Measurements from ENCODE around the gene GNG11.

GNG11 gene

DNA sequence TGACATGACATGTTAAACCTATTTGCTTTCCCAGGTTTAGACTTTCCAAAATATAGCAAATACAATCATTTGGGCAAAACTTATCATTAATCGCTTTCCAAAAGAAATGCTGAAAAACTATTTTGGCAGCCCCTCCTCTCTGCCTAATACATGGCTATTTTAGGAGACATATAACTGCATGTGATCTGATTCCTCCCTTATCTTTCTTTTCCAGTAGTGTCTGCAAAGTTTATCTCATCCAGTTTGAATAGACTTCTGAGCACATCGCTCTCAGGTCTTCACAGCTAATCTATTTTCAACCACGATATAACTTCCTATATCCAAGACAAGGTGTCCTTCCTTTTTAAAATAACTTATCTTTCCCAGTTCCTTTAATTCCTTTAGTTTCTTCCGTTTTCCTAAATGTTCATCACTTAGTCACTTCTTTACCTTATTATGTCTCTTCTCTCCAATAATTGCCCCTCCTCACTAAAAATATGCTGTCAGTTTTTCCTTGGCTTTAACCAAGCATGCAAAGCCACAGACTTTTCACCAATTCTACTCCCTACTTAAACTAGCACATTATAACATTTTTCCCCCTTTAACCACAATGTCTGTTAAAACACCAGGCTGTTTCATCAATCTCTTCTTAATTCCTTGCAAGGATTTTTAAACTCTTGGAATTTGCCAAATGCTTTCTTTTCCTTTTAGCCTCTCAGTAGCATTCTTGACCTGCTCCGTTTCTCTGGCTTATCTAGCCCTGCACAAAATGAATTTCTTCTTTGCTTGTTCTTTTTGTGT, 24.4 kb downstream of the GNG11 start:
- H3K27me3 ChIP-seq (ENCODE audit: control insufficient read depth in 3 of 3, insufficient read depth in 3 of 3, low read depth in 1 of 3, low read length in 3 of 3): no peaks in the 10 kb centered on the region
- H3K23ac ChIP-seq (ENCODE audit: low read depth, low read length, poor library complexity): no peak overlapping the region
- H4K8ac ChIP-seq (ENCODE audit: low read depth, low read length): no peak overlapping the region
- 100% methylated on average over 1 of the region's 5 CpGs; no CpG with 5 or more reads in 1 of the 2 donors for WGBS, 2 donors (ENCODE audit: extremely low coverage in 2 of 2, insufficient read length in 2 of 2, insufficient replicate concordance in 1 of 2)
- no peak overlapping the region for H2BK5ac ChIP-seq (ENCODE audit: low read length)
- H3K14ac ChIP-seq (ENCODE audit: low read length): no peak overlapping the region
- H2BK120ac ChIP-seq (ENCODE audit: low read depth, low read length): no peak overlapping the region
- H3K9me3 ChIP-seq (replicated peaks in 1 of 2; ENCODE audit: control insufficient read depth in 2 of 2, insufficient read depth in 1 of 2, low read depth in 1 of 2, low read length in 2 of 2): no peaks in the 10 kb centered on the region
- H3K4me2 ChIP-seq (ENCODE audit: insufficient read depth, low read length, poor library complexity, severe bottlenecking): no peak overlapping the region
- no peak overlapping the region for H3K27ac ChIP-seq (replicated peaks; ENCODE audit: low read length)
- no peak for DNase-seq (ENCODE audit: low spot score)
- no peak overlapping the region for H2BK12ac ChIP-seq (ENCODE audit: low read length)
- no peak overlapping the region for H3K18ac ChIP-seq (ENCODE audit: low read length)
- H3K4me3 ChIP-seq (ENCODE audit: low read length in 2 of 2): no peak overlapping the region
- H3K79me1 ChIP-seq (ENCODE audit: low read depth, low read length): no peaks in the 10 kb centered on the region
- no peak overlapping the region for H4K91ac ChIP-seq (ENCODE audit: low read depth, low read length, poor library complexity)
- no peak overlapping the region for H2AFZ ChIP-seq (ENCODE audit: low read length)
- no peaks in the 10 kb centered on the region for H3K36me3 ChIP-seq (replicated peaks in 1 of 2; ENCODE audit: control insufficient read depth in 2 of 2, insufficient read depth in 2 of 2, low read length in 2 of 2)
- no peak overlapping the region for H2BK15ac ChIP-seq (ENCODE audit: low read length)
- H3K9ac ChIP-seq (ENCODE audit: low read depth, low read length, poor library complexity): no peak overlapping the region
- H3K4ac ChIP-seq (ENCODE audit: low read length): no peak overlapping the region
- H2AK5ac ChIP-seq (ENCODE audit: low read depth, low read length): no peak overlapping the region
- H3K4me1 ChIP-seq (ENCODE audit: control insufficient read depth in 2 of 2, insufficient read depth in 1 of 2, low read depth in 1 of 2, low read length in 2 of 2): no peaks in the 10 kb centered on the region

DNA sequence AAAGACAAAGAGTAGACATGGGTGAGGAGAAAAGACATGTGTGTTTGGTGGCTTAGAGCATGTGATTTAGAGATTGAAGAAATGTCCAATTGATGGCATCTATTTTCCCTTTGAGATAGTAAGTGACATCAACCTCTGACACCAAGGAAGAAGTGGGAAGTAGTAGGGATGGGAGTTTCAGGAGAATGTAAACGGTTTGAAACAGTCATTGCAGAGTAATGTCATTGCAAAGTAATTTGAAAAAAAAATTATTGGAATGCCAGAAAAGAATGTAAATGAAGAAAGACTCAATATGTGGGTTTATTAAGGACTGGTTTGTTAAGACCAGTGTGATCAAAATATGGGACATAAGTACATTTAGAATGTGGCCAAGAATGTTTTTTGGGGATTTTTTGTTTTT, 26.6 kb downstream of the GNG11 start:
- Histone ChIP-seq H3K9ac (ENCODE audit: low read depth, low read length, poor library complexity) (no peak overlapping the region), H2BK15ac (ENCODE audit: low read length) (no peak overlapping the region), H3K9me3 (replicated peaks in 1 of 2; ENCODE audit: control insufficient read depth in 2 of 2, insufficient read depth in 1 of 2, low read depth in 1 of 2, low read length in 2 of 2) (no peaks in the 10 kb centered on the region), H4K91ac (ENCODE audit: low read depth, low read length, poor library complexity) (no peak overlapping the region), H3K36me3 (replicated peaks in 1 of 2; ENCODE audit: control insufficient read depth in 2 of 2, insufficient read depth in 2 of 2, low read length in 2 of 2) (no peaks in the 10 kb centered on the region), H3K4me1 (ENCODE audit: control insufficient read depth in 2 of 2, insufficient read depth in 1 of 2, low read depth in 1 of 2, low read length in 2 of 2) (no peaks in the 10 kb centered on the region), H2BK120ac (ENCODE audit: low read depth, low read length) (no peak overlapping the region), H2AFZ (ENCODE audit: low read length) (no peak overlapping the region), H2AK5ac (ENCODE audit: low read depth, low read length) (no peak overlapping the region), H2BK5ac (ENCODE audit: low read length) (no peak overlapping the region), H3K18ac (ENCODE audit: low read length) (no peak overlapping the region), H3K4me2 (ENCODE audit: insufficient read depth, low read length, poor library complexity, severe bottlenecking) (no peak overlapping the region), H3K23ac (ENCODE audit: low read depth, low read length, poor library complexity) (no peak overlapping the region), H3K4me3 (ENCODE audit: low read length in 2 of 2) (no peak overlapping the region), H4K8ac (ENCODE audit: low read depth, low read length) (no peak overlapping the region), H3K79me1 (ENCODE audit: low read depth, low read length) (no peaks in the 10 kb centered on the region), H3K14ac (ENCODE audit: low read length) (no peak overlapping the region), H3K27me3 (ENCODE audit: control insufficient read depth in 3 of 3, insufficient read depth in 3 of 3, low read depth in 1 of 3, low read length in 3 of 3) (no peaks in the 10 kb centered on the region), H2BK12ac (ENCODE audit: low read length) (no peak overlapping the region), H3K27ac (replicated peaks; ENCODE audit: low read length) (no peak overlapping the region), H3K4ac (ENCODE audit: low read length) (no peak overlapping the region)
- no CpG with 5 or more reads among the region's 1 CpG for WGBS, 2 donors (ENCODE audit: extremely low coverage in 2 of 2, insufficient read length in 2 of 2, insufficient replicate concordance in 1 of 2)
- DNase-seq (ENCODE audit: low spot score): no peak

DNA sequence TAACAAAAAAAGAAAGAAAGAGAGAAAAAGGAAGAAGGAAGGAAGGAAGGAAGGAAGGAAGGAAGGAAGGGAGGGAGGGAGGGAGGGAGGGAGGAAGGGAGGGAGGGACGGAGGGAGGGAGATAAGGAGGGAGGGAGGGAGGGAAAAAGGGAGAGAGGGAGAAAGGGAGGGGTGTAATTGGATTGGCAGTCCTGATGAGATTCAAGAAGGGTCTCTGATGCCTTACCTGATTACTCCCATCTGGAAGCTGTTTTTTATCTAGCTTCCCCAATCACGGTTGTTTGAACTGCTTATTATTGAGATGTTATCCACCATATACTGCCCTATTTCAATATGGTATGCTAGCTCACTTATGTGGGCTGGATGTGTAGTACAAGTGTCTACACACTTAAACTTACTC, 27.3 kb downstream of the GNG11 start:
- Histone ChIP-seq H2AFZ (ENCODE audit: low read length) (no peak overlapping the region), H3K4me2 (ENCODE audit: insufficient read depth, low read length, poor library complexity, severe bottlenecking) (no peak overlapping the region), H3K79me1 (ENCODE audit: low read depth, low read length) (no peaks in the 10 kb centered on the region), H3K4me1 (ENCODE audit: control insufficient read depth in 2 of 2, insufficient read depth in 1 of 2, low read depth in 1 of 2, low read length in 2 of 2) (no peaks in the 10 kb centered on the region), H3K23ac (ENCODE audit: low read depth, low read length, poor library complexity) (no peak overlapping the region), H3K9ac (ENCODE audit: low read depth, low read length, poor library complexity) (no peak overlapping the region), H2BK12ac (ENCODE audit: low read length) (no peak overlapping the region), H2BK15ac (ENCODE audit: low read length) (no peak overlapping the region), H3K4me3 (ENCODE audit: low read length in 2 of 2) (no peak overlapping the region), H3K27ac (replicated peaks; ENCODE audit: low read length) (no peak overlapping the region), H3K14ac (ENCODE audit: low read length) (no peak overlapping the region), H3K36me3 (replicated peaks in 1 of 2; ENCODE audit: control insufficient read depth in 2 of 2, insufficient read depth in 2 of 2, low read length in 2 of 2) (no peaks in the 10 kb centered on the region), H2AK5ac (ENCODE audit: low read depth, low read length) (no peak overlapping the region), H3K18ac (ENCODE audit: low read length) (no peak overlapping the region), H4K91ac (ENCODE audit: low read depth, low read length, poor library complexity) (no peak overlapping the region), H3K4ac (ENCODE audit: low read length) (no peak overlapping the region), H4K8ac (ENCODE audit: low read depth, low read length) (no peak overlapping the region), H3K9me3 (replicated peaks in 1 of 2; ENCODE audit: control insufficient read depth in 2 of 2, insufficient read depth in 1 of 2, low read depth in 1 of 2, low read length in 2 of 2) (no peaks in the 10 kb centered on the region), H2BK5ac (ENCODE audit: low read length) (no peak overlapping the region), H2BK120ac (ENCODE audit: low read depth, low read length) (no peak overlapping the region), H3K27me3 (ENCODE audit: control insufficient read depth in 3 of 3, insufficient read depth in 3 of 3, low read depth in 1 of 3, low read length in 3 of 3) (no peaks in the 10 kb centered on the region)
- WGBS, 2 donors (ENCODE audit: extremely low coverage in 2 of 2, insufficient read length in 2 of 2, insufficient replicate concordance in 1 of 2): no CpG with 5 or more reads among the region's 2 CpGs
- DNase-seq (ENCODE audit: low spot score): no peak

DNA sequence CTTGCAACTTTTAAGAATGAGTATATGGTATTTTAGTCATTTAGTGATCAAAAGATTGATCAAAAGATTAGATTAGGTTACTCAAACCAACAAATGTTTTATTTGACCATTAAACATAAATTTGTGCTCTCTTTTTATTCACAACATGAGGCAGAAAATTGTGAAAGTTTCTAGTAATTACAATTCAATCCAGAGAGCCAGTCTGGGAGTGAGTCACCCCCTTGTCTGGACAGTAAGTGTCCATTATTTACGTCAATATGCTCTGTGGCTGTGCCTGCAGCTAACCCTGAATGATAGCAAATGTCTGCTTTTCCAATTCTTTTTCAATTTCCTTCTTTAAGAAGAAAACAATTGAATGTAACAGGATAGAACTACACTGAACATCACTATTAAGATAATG, 27.9 kb downstream of the GNG11 start:
- no peak overlapping the region for H2BK12ac ChIP-seq (ENCODE audit: low read length)
- H3K36me3 ChIP-seq (replicated peaks in 1 of 2; ENCODE audit: control insufficient read depth in 2 of 2, insufficient read depth in 2 of 2, low read length in 2 of 2): no peaks in the 10 kb centered on the region
- H3K9ac ChIP-seq (ENCODE audit: low read depth, low read length, poor library complexity): no peak overlapping the region
- H3K23ac ChIP-seq (ENCODE audit: low read depth, low read length, poor library complexity): no peak overlapping the region
- H3K4me2 ChIP-seq (ENCODE audit: insufficient read depth, low read length, poor library complexity, severe bottlenecking): no peak overlapping the region
- H2BK5ac ChIP-seq (ENCODE audit: low read length): no peak overlapping the region
- no peak overlapping the region for H4K8ac ChIP-seq (ENCODE audit: low read depth, low read length)
- no CpG with 5 or more reads among the region's 1 CpG for WGBS, 2 donors (ENCODE audit: extremely low coverage in 2 of 2, insufficient read length in 2 of 2, insufficient replicate concordance in 1 of 2)
- H3K4me1 ChIP-seq (ENCODE audit: control insufficient read depth in 2 of 2, insufficient read depth in 1 of 2, low read depth in 1 of 2, low read length in 2 of 2): no peaks in the 10 kb centered on the region
- H3K27ac ChIP-seq (replicated peaks; ENCODE audit: low read length): no peak overlapping the region
- no peak overlapping the region for H3K14ac ChIP-seq (ENCODE audit: low read length)
- no peak overlapping the region for H2AFZ ChIP-seq (ENCODE audit: low read length)
- H3K9me3 ChIP-seq (replicated peaks in 1 of 2; ENCODE audit: control insufficient read depth in 2 of 2, insufficient read depth in 1 of 2, low read depth in 1 of 2, low read length in 2 of 2): no peaks in the 10 kb centered on the region
- H3K4me3 ChIP-seq (ENCODE audit: low read length in 2 of 2): no peak overlapping the region
- H4K91ac ChIP-seq (ENCODE audit: low read depth, low read length, poor library complexity): no peak overlapping the region
- no peak overlapping the region for H3K4ac ChIP-seq (ENCODE audit: low read length)
- H3K27me3 ChIP-seq (ENCODE audit: control insufficient read depth in 3 of 3, insufficient read depth in 3 of 3, low read depth in 1 of 3, low read length in 3 of 3): no peaks in the 10 kb centered on the region
- DNase-seq (ENCODE audit: low spot score): no peak
- H3K18ac ChIP-seq (ENCODE audit: low read length): no peak overlapping the region
- H3K79me1 ChIP-seq (ENCODE audit: low read depth, low read length): no peaks in the 10 kb centered on the region
- no peak overlapping the region for H2AK5ac ChIP-seq (ENCODE audit: low read depth, low read length)
- no peak overlapping the region for H2BK120ac ChIP-seq (ENCODE audit: low read depth, low read length)
- no peak overlapping the region for H2BK15ac ChIP-seq (ENCODE audit: low read length)
